ENCODE data around the gene GALNT10.

DNA sequence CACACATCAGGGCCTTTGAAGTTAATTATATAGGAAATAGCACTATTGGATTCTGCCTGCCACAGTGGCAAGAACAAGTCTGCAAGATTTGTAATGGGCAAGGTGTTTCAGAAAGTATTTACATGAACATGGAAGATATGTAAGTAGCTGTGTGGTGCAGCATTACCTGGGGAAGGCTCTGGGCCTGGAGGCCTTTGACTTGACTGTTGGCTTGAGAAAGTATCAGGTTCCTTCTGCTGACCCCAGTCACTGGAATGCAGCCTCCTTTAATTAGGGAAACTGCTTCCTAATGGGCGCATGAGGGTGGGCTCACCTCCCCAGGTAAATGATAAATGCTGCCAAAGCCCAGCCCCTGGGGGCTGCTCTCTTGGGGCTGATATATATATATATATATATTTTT, 102.7 kb downstream of the GALNT10 start:
- TF ChIP-seq, protein P1, sequence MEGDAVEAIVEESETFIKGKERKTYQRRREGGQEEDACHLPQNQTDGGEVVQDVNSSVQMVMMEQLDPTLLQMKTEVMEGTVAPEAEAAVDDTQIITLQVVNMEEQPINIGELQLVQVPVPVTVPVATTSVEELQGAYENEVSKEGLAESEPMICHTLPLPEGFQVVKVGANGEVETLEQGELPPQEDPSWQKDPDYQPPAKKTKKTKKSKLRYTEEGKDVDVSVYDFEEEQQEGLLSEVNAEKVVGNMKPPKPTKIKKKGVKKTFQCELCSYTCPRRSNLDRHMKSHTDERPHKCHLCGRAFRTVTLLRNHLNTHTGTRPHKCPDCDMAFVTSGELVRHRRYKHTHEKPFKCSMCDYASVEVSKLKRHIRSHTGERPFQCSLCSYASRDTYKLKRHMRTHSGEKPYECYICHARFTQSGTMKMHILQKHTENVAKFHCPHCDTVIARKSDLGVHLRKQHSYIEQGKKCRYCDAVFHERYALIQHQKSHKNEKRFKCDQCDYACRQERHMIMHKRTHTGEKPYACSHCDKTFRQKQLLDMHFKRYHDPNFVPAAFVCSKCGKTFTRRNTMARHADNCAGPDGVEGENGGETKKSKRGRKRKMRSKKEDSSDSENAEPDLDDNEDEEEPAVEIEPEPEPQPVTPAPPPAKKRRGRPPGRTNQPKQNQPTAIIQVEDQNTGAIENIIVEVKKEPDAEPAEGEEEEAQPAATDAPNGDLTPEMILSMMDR (IDR thresholded peaks at IDR 0.05) = no peak
- TF ChIP-seq EZH2 (IDR thresholded peaks at IDR 0.05) = no peak
